Osteoblast (primary cell): ENCODE data around the gene FMN1. TPM values are rescaled to one million over a fixed set of nuclear protein-coding genes. Genes with fewer than 3 reads are reported as not detected.

Source experiments
- DNase-seq: peaks from one replicate; pipeline ENCODE4 v3.0.0; 2011; ENCODE audit warnings: low spot score, mixed read lengths; ENCODE audit not compliant: insufficient read length; ENCODE audit errors: missing footprints
- H2AFZ ChIP-seq: 2 replicates; pipeline ENCODE4 v1.6.0; 2011; ENCODE audit warnings: mild to moderate bottlenecking, low read length
- H3K27ac ChIP-seq: 2 replicates; pipeline ENCODE4 v1.5.1; 2011; ENCODE audit warnings: mild to moderate bottlenecking, low read depth, low read length, moderate library complexity
- H3K27me3 ChIP-seq: 2 replicates; pipeline ENCODE4 v1.6.0; 2012; ENCODE audit warnings: mild to moderate bottlenecking, control low read depth, inconsistent platforms, low read length, moderate library complexity; ENCODE audit not compliant: insufficient read depth
- H3K36me3 ChIP-seq: 2 replicates; pipeline ENCODE4 v1.5.1; 2011; ENCODE audit warnings: mild to moderate bottlenecking, low read length, control low read depth, moderate library complexity; ENCODE audit not compliant: insufficient read depth
- H3K4me1 ChIP-seq: 2 replicates; pipeline ENCODE4 v1.5.1; 2011; ENCODE audit warnings: mild to moderate bottlenecking, low read length, control low read depth, moderate library complexity; ENCODE audit not compliant: insufficient read depth
- H3K4me2 ChIP-seq: 2 replicates; pipeline ENCODE4 v1.6.0; 2011; ENCODE audit warnings: mild to moderate bottlenecking, low read length; ENCODE audit not compliant: insufficient read depth
- H3K4me3 ChIP-seq: fragments of 200-600 bp; sonication (generic); 3 replicates; pipeline ENCODE4 v1.5.1; 2012; ENCODE audit warnings: mild to moderate bottlenecking, low read length, inconsistent platforms; ENCODE audit not compliant: insufficient read depth
- H3K79me2 ChIP-seq: 2 replicates; pipeline ENCODE4 v1.6.0; 2012; ENCODE audit warnings: mild to moderate bottlenecking, low read length, control low read depth, inconsistent platforms; ENCODE audit not compliant: insufficient read depth
- H3K9me3 ChIP-seq: 2 replicates; pipeline ENCODE4 v1.5.1; 2011; ENCODE audit warnings: low read depth, low read length, control low read depth
- H4K20me1 ChIP-seq: 2 replicates; pipeline ENCODE4 v1.6.0; 2012; ENCODE audit warnings: mild to moderate bottlenecking, low read length, control low read depth; ENCODE audit not compliant: insufficient read depth
- total RNA-seq: library from RNA; depleted of rRNA; stranded (reverse); fragments of >200 nt; gene quantifications from 2 replicates; pipeline ENCODE4 v1.2.3, GENCODE V29; 2012
- TF ChIP-seq, protein P1 (sequence below): IDR thresholded peaks from 2 replicates; pipeline ENCODE4 v1.5.1; 2011; ENCODE audit warnings: mild to moderate bottlenecking, low read depth, low read length, moderate library complexity; ENCODE audit errors: extremely low read depth

Gene FMN1
- total RNA-seq, 1 donor: 9.0 TPM

DNA sequence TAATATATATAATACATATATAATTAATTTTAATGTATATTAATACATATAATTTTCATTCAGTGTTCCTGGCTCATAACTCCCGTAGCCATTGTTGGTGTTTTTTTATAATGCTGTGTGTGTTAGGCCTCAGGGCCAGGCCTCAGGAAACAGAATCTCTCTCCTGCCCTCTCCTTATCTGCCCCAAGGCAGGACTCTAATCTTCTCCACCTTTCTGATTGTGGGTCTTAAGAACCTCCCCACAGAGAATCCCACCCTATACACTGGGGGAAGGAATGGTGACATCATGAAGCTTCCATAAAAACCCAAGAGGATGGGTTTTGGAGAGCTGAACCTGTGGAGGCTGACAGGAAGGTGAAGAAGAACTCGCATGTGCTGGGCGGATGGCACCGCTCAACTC is 4.0 kb upstream of the FMN1 start:
- H3K36me3 ChIP-seq: no peaks in the 10 kb centered on the region
- TF ChIP-seq, protein P1, sequence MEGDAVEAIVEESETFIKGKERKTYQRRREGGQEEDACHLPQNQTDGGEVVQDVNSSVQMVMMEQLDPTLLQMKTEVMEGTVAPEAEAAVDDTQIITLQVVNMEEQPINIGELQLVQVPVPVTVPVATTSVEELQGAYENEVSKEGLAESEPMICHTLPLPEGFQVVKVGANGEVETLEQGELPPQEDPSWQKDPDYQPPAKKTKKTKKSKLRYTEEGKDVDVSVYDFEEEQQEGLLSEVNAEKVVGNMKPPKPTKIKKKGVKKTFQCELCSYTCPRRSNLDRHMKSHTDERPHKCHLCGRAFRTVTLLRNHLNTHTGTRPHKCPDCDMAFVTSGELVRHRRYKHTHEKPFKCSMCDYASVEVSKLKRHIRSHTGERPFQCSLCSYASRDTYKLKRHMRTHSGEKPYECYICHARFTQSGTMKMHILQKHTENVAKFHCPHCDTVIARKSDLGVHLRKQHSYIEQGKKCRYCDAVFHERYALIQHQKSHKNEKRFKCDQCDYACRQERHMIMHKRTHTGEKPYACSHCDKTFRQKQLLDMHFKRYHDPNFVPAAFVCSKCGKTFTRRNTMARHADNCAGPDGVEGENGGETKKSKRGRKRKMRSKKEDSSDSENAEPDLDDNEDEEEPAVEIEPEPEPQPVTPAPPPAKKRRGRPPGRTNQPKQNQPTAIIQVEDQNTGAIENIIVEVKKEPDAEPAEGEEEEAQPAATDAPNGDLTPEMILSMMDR: no peak
- no peak overlapping the region for H2AFZ ChIP-seq
- H3K27ac ChIP-seq: no peak overlapping the region
- H3K4me2 ChIP-seq: no peak overlapping the region
- H3K79me2 ChIP-seq: no peaks in the 10 kb centered on the region
- no peaks in the 10 kb centered on the region for H3K9me3 ChIP-seq
- peaks cover 32% of the 10 kb centered on the region for H3K27me3 ChIP-seq
- H3K4me3 ChIP-seq: no peak overlapping the region
- H3K4me1 ChIP-seq: peaks cover 5% of the 10 kb centered on the region
- no peak for DNase-seq
- no peaks in the 10 kb centered on the region for H4K20me1 ChIP-seq

DNA sequence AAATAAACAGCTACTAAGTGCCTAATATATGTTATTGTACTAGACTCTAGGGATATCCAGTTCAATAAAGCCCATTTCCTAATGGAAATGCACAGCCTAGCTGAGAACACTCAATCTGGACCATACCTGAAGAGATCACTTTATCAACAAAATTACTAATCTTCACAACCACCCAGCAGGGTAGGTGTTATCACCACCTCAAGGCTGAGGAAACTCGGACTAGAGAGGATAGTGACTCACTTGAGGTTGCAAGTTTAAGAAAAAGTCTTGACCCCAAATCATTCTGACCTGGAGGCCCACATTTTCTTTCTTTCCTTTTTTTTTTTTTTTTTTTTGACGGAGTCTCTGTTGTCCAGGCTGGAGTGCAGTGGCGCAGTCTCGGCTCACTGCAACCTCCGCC is 3.1 kb upstream of the FMN1 start:
- H3K4me3 ChIP-seq: no peak overlapping the region
- TF ChIP-seq, protein P1: no peak
- H2AFZ ChIP-seq: no peak overlapping the region
- no peaks in the 10 kb centered on the region for H3K9me3 ChIP-seq
- H3K27ac ChIP-seq: no peak overlapping the region
- H3K4me1 ChIP-seq: peaks cover 5% of the 10 kb centered on the region
- no peak for DNase-seq
- H4K20me1 ChIP-seq: no peaks in the 10 kb centered on the region
- H3K4me2 ChIP-seq: no peak overlapping the region
- H3K36me3 ChIP-seq: no peaks in the 10 kb centered on the region
- H3K79me2 ChIP-seq: no peaks in the 10 kb centered on the region
- H3K27me3 ChIP-seq: peaks cover 41% of the 10 kb centered on the region

DNA sequence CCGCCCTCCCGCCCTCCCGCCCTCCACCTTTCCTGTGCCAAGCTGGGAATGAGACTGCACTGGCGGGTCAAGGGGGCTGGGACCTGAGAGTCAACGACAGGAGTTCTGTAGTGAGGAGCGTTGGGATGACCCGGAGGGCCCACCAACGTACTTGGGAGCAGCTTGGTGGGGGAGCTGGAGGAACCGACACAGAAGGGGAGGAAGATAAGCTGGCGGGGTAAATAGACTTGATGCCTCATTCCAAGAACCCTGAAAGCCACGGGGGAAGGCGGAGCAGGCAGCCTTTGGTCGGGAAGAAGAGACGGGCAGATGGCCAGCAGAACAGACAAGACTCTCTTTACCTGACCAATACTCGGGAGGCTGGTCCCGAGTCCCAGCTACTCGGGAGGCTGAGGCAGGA is 277 bp downstream of the FMN1 start:
- H3K4me3 ChIP-seq: peak overlapping the region; percentile 70
- no peak for DNase-seq
- no peaks in the 10 kb centered on the region for H3K36me3 ChIP-seq
- H3K4me1 ChIP-seq: no peaks in the 10 kb centered on the region
- H3K4me2 ChIP-seq: peak overlapping the region; percentile 80
- TF ChIP-seq, protein P1: no peak
- H3K9me3 ChIP-seq: no peaks in the 10 kb centered on the region
- H3K27ac ChIP-seq: no peak overlapping the region
- H3K27me3 ChIP-seq: peaks cover 39% of the 10 kb centered on the region
- peak overlapping the region; percentile 61 for H2AFZ ChIP-seq
- H4K20me1 ChIP-seq: no peaks in the 10 kb centered on the region
- H3K79me2 ChIP-seq: no peaks in the 10 kb centered on the region

DNA sequence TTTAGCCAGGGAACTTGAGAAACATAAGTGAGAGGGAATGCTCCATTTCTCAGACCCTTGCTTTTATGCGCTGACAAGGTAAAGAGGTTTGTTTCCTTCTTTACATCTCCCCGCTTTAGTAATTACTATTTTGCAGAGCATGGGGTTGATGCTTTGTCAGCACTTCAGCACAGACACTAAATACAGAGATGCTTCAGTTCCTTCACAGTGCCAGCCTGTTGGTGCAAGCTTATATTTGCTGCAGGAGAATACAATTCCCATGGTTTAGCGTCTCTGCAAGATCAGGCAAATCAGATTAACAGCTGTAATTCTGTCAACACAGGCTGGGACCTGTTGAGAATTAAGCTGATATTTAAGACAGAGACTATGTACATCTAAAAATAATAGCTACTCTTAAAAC is 2.9 kb downstream of the FMN1 start:
- Histone ChIP-seq H3K9me3 (no peaks in the 10 kb centered on the region), H3K36me3 (no peaks in the 10 kb centered on the region), H2AFZ (no peak overlapping the region), H4K20me1 (no peaks in the 10 kb centered on the region), H3K79me2 (no peaks in the 10 kb centered on the region), H3K27me3 (peaks cover 42% of the 10 kb centered on the region), H3K4me1 (no peaks in the 10 kb centered on the region), H3K4me2 (no peak overlapping the region), H3K4me3 (no peak overlapping the region), H3K27ac (no peak overlapping the region)
- TF ChIP-seq, protein P1: no peak
- no peak for DNase-seq
